H1 (cell line): ENCODE measurements around the gene ZNF92. TPM values are rescaled to one million over a fixed set of nuclear protein-coding genes. Genes with fewer than 3 reads are reported as not detected.

Experiments used
- CTCF ChIA-PET: fragments of 300-600 bp; sonication (Branson Sonifier 250); formaldehyde crosslinking; loops from one replicate; lab custom pipeline; 2021; ENCODE audit not compliant: partially characterized antibody; lab: Charles Lee
- POLR2A ChIA-PET: fragments of 300-600 bp; sonication (Branson Sonifier 250); formaldehyde crosslinking; loops from one replicate; lab custom pipeline; 2021; ENCODE audit warnings: inconsistent platforms; ENCODE audit not compliant: partially characterized antibody; lab: Charles Lee
- DNase-seq, 2 experiments: peaks; one replicate each; pipeline versions ENCODE4 v3.0.0 to v3.0.0-alpha.2; 2010 to 2022; ENCODE audit warnings: low spot score in 2 of 2, low read depth in 1 of 2, mixed read lengths in 1 of 2
- FAIRE-seq: peaks from 2 replicates; lab custom pipeline; 2011; peaks lifted over from hg19 to GRCh38; lab: Jason Lieb, UNC
- H2AFZ ChIP-seq: 2 replicates; pipeline ENCODE4 v1.8.1; 2012; ENCODE audit warnings: low read length, inconsistent platforms
- H2AK5ac ChIP-seq: 2 replicates; pipeline ENCODE4 v1.6.1; 2013; ENCODE audit warnings: low read depth, low read length
- H2BK120ac ChIP-seq: replicated peaks from 2 replicates; pipeline ENCODE3; 2013; ENCODE audit warnings: low read depth, low read length, inconsistent platforms
- H2BK12ac ChIP-seq: 2 replicates; pipeline ENCODE4 v1.6.1; 2013; ENCODE audit warnings: low read depth, low read length
- H2BK15ac ChIP-seq: 2 replicates; pipeline ENCODE4 v1.6.1; 2013; ENCODE audit warnings: low read length
- H2BK20ac ChIP-seq: 2 replicates; pipeline ENCODE4 v1.6.1; 2013; ENCODE audit warnings: low read length
- H2BK5ac ChIP-seq: 2 replicates; pipeline ENCODE4 v1.6.1; 2013; ENCODE audit warnings: low read depth, low read length
- H3K14ac ChIP-seq: 2 replicates; pipeline ENCODE4 v1.6.1; 2013; ENCODE audit warnings: inconsistent platforms; ENCODE audit not compliant: insufficient read length
- H3K18ac ChIP-seq: 2 replicates; pipeline ENCODE4 v1.6.1; 2013; ENCODE audit warnings: low read length; ENCODE audit errors: extremely low read depth
- H3K23ac ChIP-seq: 2 replicates; pipeline ENCODE4 v1.6.1; 2013; ENCODE audit warnings: inconsistent platforms; ENCODE audit not compliant: insufficient read length
- H3K23me2 ChIP-seq: 2 replicates; pipeline ENCODE4 v1.6.1; 2013; ENCODE audit warnings: low read depth, low read length
- H3K27ac ChIP-seq: 2 replicates; pipeline ENCODE4 v1.6.1; 2011; ENCODE audit warnings: low read depth, low read length, inconsistent platforms
- H3K27me3 ChIP-seq, 4 experiments: replicated peaks in 1 of 4; 1 replicate in 1 of 4; 2 replicates in 3 of 4; pipeline versions ENCODE4 v1.6.1 to v1.8.1; 2011 to 2013; ENCODE audit warnings: low read length in 3 of 4, mild to moderate bottlenecking in 3 of 4, inconsistent platforms in 2 of 4, mixed read lengths in 2 of 4, moderate library complexity in 1 of 4; ENCODE audit not compliant: control insufficient read depth in 3 of 4, insufficient read depth in 3 of 4; ENCODE audit errors: extremely low read depth in 1 of 4
- H3K36me3 ChIP-seq, 4 experiments: 2 replicates each; pipeline versions ENCODE4 v1.6.1 to v1.8.1; 2011 to 2013; ENCODE audit warnings: mild to moderate bottlenecking in 4 of 4, low read length in 3 of 4, moderate library complexity in 2 of 4, control low read depth in 1 of 4, inconsistent platforms in 1 of 4; ENCODE audit not compliant: insufficient read depth in 4 of 4, control insufficient read depth in 2 of 4
- H3K4ac ChIP-seq: replicated peaks from 2 replicates; pipeline ENCODE3; 2013; ENCODE audit warnings: low read length, low read depth, mixed read lengths, inconsistent platforms; ENCODE audit not compliant: insufficient read length
- H3K4me1 ChIP-seq, 4 experiments: replicated peaks in 1 of 4; 1 replicate in 1 of 4; 2 replicates in 3 of 4; pipeline versions ENCODE4 v1.6.1 to v1.8.1; 2011 to 2013; ENCODE audit warnings: low read length in 3 of 4, inconsistent platforms in 2 of 4, mixed read lengths in 1 of 4; ENCODE audit not compliant: insufficient read depth in 4 of 4, control insufficient read depth in 3 of 4
- H3K4me2 ChIP-seq, 2 experiments: 2 replicates each; pipeline versions ENCODE4 v1.6.1 to v1.8.1; 2011 to 2013; ENCODE audit warnings: low read depth in 2 of 2, low read length in 2 of 2, control low read depth in 1 of 2, inconsistent platforms in 1 of 2, mild to moderate bottlenecking in 1 of 2; ENCODE audit not compliant: insufficient read depth in 1 of 2
- H3K4me3 ChIP-seq, 4 experiments: fragments of 200-600, 300-600 bp in 1 of 4; sonication (generic), shearing (Covaris generic), sonication (Bioruptor Twin) in 1 of 4; 2 replicates each; pipeline versions ENCODE4 v1.5.1 to v1.8.1; 2011 to 2016; ENCODE audit warnings: low read length in 4 of 4, low read depth in 3 of 4, control low read depth in 2 of 4, inconsistent platforms in 2 of 4, mild to moderate bottlenecking in 2 of 4, mixed read lengths in 1 of 4, moderate library complexity in 1 of 4; ENCODE audit not compliant: insufficient read depth in 2 of 4; ENCODE audit errors: extremely low read depth in 1 of 4
- H3K56ac ChIP-seq: replicated peaks from 2 replicates; pipeline ENCODE3; 2013; ENCODE audit warnings: low read depth, mild to moderate bottlenecking, mixed read lengths, low read length, inconsistent platforms; ENCODE audit not compliant: insufficient read length
- H3K79me1 ChIP-seq: 2 replicates; pipeline ENCODE4 v1.6.1; 2013; ENCODE audit warnings: low read depth, low read length, control low read depth
- H3K79me2 ChIP-seq, 2 experiments: 2 replicates each; pipeline versions ENCODE4 v1.6.1 to v1.8.1; 2012 to 2013; ENCODE audit warnings: low read length in 2 of 2, mild to moderate bottlenecking in 2 of 2, inconsistent platforms in 1 of 2; ENCODE audit not compliant: insufficient read depth in 2 of 2, control insufficient read depth in 1 of 2
- H3K9ac ChIP-seq, 4 experiments: replicated peaks in 1 of 4; 1 replicate in 1 of 4; 2 replicates in 3 of 4; pipeline versions ENCODE4 v1.6.1 to v1.8.1; 2011 to 2013; ENCODE audit warnings: low read depth in 3 of 4, low read length in 3 of 4, control low read depth in 2 of 4, mild to moderate bottlenecking in 2 of 4, moderate library complexity in 2 of 4, inconsistent platforms in 1 of 4; ENCODE audit errors: extremely low read depth in 1 of 4
- H3K9me3 ChIP-seq, 2 experiments: 2 replicates each; pipeline versions ENCODE4 v1.6.1 to v1.8.1; 2012 to 2013; ENCODE audit warnings: mild to moderate bottlenecking in 2 of 2, moderate library complexity in 2 of 2, control low read depth in 1 of 2, inconsistent platforms in 1 of 2, low read depth in 1 of 2, low read length in 1 of 2, mixed read lengths in 1 of 2; ENCODE audit not compliant: insufficient read depth in 2 of 2
- H4K20me1 ChIP-seq, 2 experiments: replicated peaks in 1 of 2; 2 replicates each; pipeline versions ENCODE3 to v1.8.1; 2011 to 2013; ENCODE audit warnings: inconsistent platforms in 2 of 2, low read length in 2 of 2, mild to moderate bottlenecking in 1 of 2; ENCODE audit not compliant: insufficient read depth in 2 of 2, control insufficient read depth in 1 of 2
- H4K5ac ChIP-seq: 2 replicates; pipeline ENCODE4 v1.6.1; 2013; ENCODE audit warnings: low read length, low read depth, mixed read lengths, inconsistent platforms; ENCODE audit not compliant: insufficient read length
- H4K8ac ChIP-seq: 2 replicates; pipeline ENCODE4 v1.8.0; 2013; ENCODE audit warnings: mild to moderate bottlenecking, moderate library complexity, low read length, inconsistent platforms; ENCODE audit not compliant: insufficient read depth; ENCODE audit errors: extremely low read depth
- H4K91ac ChIP-seq: replicated peaks from 2 replicates; pipeline ENCODE3; 2013; ENCODE audit warnings: low read length, mixed read lengths, inconsistent platforms; ENCODE audit not compliant: insufficient read length
- ASH2L ChIP-seq: fragments of 200-600, 300-600 bp; sonication (generic); IDR thresholded peaks from one replicate; pipeline ENCODE4 v1.7.1; 2017; ENCODE audit warnings: low read length
- CBX5 ChIP-seq: fragments of 300-800, 300-1000 bp; sonication (generic); IDR thresholded peaks from 2 replicates; pipeline ENCODE4 v1.7.1; 2016; ENCODE audit warnings: antibody characterized with exemption, low read length, low read depth
- CEBPB ChIP-seq: IDR thresholded peaks from 2 replicates; pipeline ENCODE4 v1.6.1; 2012; ENCODE audit warnings: low read depth, low read length
- CHD1 ChIP-seq: IDR thresholded peaks from 2 replicates; pipeline ENCODE4 v1.6.1; 2012; ENCODE audit warnings: low read depth, low read length, improper control_type of control experiment
- CREB1 ChIP-seq: IDR thresholded peaks from 2 replicates; pipeline ENCODE4 v1.6.1; 2012; ENCODE audit warnings: inconsistent platforms
- JUN ChIP-seq: IDR thresholded peaks from 2 replicates; pipeline ENCODE4 v1.6.1; 2011; ENCODE audit warnings: low read depth, mild to moderate bottlenecking, improper control_type of control experiment, low read length
- POLR2A ChIP-seq, 2 experiments: IDR thresholded peaks; 1 replicate in 1 of 2; 2 replicates in 1 of 2; pipeline ENCODE4 v1.6.1; 2011; ENCODE audit warnings: low read depth in 2 of 2, low read length in 2 of 2, mild to moderate bottlenecking in 2 of 2; ENCODE audit errors: control extremely low read depth in 1 of 2
- SAP30 ChIP-seq: fragments of 300-600 bp; sonication (generic); IDR thresholded peaks from 2 replicates; pipeline ENCODE4 v1.7.1; 2012; ENCODE audit warnings: low read length, moderate library complexity, mild to moderate bottlenecking, inconsistent platforms; ENCODE audit not compliant: insufficient read depth, insufficient replicate concordance
- SP4 ChIP-seq: IDR thresholded peaks from 2 replicates; pipeline ENCODE4 v1.6.1; 2012; ENCODE audit warnings: low read length, inconsistent platforms
- TCF12 ChIP-seq: IDR thresholded peaks from 2 replicates; pipeline ENCODE4 v1.6.1; 2011; ENCODE audit warnings: low read depth, mild to moderate bottlenecking, low read length
- YY1 ChIP-seq: IDR thresholded peaks from 2 replicates; pipeline ENCODE4 v1.6.1; 2011; ENCODE audit warnings: low read depth, mild to moderate bottlenecking, low read length
- polyA plus RNA-seq, 7 experiments: library from polyadenylated mRNA; depleted of rRNA in 3 of 7; stranded (reverse) in 5 of 7; unstranded in 2 of 7; fragments of >200 nt in 5 of 7; fragments of 200-250 nt in 2 of 7; gene quantifications; 1 replicate in 5 of 7; 2 replicates in 1 of 7; 4 replicates in 1 of 7; pipeline versions ENCODE4 v1.2.1 to v1.2.3, GENCODE V29; 2011 to 2013; ENCODE audit warnings: missing spikeins in 2 of 7, mixed read lengths in 2 of 7
- total RNA-seq: library from RNA; stranded (reverse); fragmentation: NEBNext Ultra II Directional; extraction: Animal tissue kit (Norgen Biotek cat#: 25700); gene quantifications from 2 replicates; pipeline ENCODE4 v1.2.1, GENCODE V29; 2021
- TF ChIP-seq, protein P1 (sequence below): IDR thresholded peaks from 2 replicates; pipeline ENCODE4 v1.6.1; 2011; ENCODE audit warnings: low read depth, mild to moderate bottlenecking, low read length; ENCODE audit not compliant: insufficient read depth
- TF ChIP-seq, protein P2 (sequence below), 3 experiments: IDR thresholded peaks; 1 replicate in 2 of 3; 2 replicates in 1 of 3; pipeline versions ENCODE4 v1.5.1 to v1.6.1; 2011; ENCODE audit warnings: low read length in 3 of 3, mild to moderate bottlenecking in 3 of 3, inconsistent platforms in 2 of 3, low read depth in 1 of 3, moderate library complexity in 1 of 3; ENCODE audit not compliant: insufficient read depth in 1 of 3; ENCODE audit errors: control extremely low read depth in 1 of 3
- TF ChIP-seq, protein P3 (sequence below): IDR thresholded peaks from 2 replicates; pipeline ENCODE4 v1.6.1; 2012; ENCODE audit warnings: inconsistent platforms

The ZNF92 gene
- total and polyA plus RNA-seq, 2 of the 8 experiments (the other 6 are each of a cell fraction or from before 2014, with no cell fraction given), result 2.8 to 39.8 TPM

DNA sequence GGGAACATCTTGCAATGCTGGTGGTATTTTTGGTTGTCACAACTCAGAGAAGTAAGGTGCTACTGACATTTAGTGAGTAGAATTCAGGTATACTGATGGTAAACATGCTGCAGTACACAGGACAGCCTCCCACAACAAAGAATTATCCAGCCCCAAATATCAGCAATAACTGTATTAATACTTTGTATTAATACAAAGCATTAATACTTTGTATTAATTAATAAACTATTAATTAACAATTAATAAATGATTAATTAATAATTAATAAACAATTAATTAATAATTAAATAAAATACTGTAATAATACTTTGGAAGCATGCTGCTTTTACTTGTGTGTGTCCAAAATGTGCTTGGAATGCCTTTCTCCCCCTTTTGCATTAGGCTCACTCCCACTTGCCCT is 62.5 kb downstream of the ZNF92 start:
- ChIA-PET CTCF (no interaction called here), POLR2A (no interaction called here)
- Histone ChIP-seq H4K5ac (no peak overlapping the region), H3K23me2 (no peaks in the 10 kb centered on the region), H4K20me1 (no peaks in the 10 kb centered on the region), H3K27me3 (no peaks in the 10 kb centered on the region), H3K4me1 (no peaks in the 10 kb centered on the region), H3K36me3 (no peaks in the 10 kb centered on the region), H3K79me2 (no peaks in the 10 kb centered on the region), H3K79me1 (no peaks in the 10 kb centered on the region), H2BK5ac (no peak overlapping the region), H4K8ac (no peak overlapping the region), H2AFZ (no peak overlapping the region), H3K56ac (no peak overlapping the region), H3K4ac (no peak overlapping the region), H2BK12ac (no peak overlapping the region), H4K91ac (no peak overlapping the region), H2BK15ac (no peak overlapping the region), H3K4me3 (no peak overlapping the region), H2AK5ac (no peak overlapping the region), H3K27ac (no peak overlapping the region), H3K4me2 (no peak overlapping the region), H3K9me3 (no peaks in the 10 kb centered on the region; a peak in 1 of 4 replicates), H2BK20ac (no peak overlapping the region), H2BK120ac (no peak overlapping the region), H3K9ac (no peak overlapping the region), H3K18ac (no peak overlapping the region), H3K23ac (no peak overlapping the region), H3K14ac (no peak overlapping the region)
- FAIRE-seq (no peak), DNase-seq (no peak)
- TF ChIP-seq CREB1 (no peak), JUN (no peak), CHD1 (no peak), TCF12 (no peak), ASH2L (no peak), SAP30 (no peak), YY1 (no peak), CEBPB (no peak), SP4 (no peak), POLR2A (IDR thresholded peaks at IDR 0.05; ENCODE audit: control extremely low read depth in 1 of 2, low read depth in 2 of 2, low read length in 2 of 2) (no peak), CBX5 (no peak)
- TF ChIP-seq, protein P1, sequence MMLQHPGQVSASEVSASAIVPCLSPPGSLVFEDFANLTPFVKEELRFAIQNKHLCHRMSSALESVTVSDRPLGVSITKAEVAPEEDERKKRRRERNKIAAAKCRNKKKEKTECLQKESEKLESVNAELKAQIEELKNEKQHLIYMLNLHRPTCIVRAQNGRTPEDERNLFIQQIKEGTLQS, result no peak
- TF ChIP-seq, protein P2, sequence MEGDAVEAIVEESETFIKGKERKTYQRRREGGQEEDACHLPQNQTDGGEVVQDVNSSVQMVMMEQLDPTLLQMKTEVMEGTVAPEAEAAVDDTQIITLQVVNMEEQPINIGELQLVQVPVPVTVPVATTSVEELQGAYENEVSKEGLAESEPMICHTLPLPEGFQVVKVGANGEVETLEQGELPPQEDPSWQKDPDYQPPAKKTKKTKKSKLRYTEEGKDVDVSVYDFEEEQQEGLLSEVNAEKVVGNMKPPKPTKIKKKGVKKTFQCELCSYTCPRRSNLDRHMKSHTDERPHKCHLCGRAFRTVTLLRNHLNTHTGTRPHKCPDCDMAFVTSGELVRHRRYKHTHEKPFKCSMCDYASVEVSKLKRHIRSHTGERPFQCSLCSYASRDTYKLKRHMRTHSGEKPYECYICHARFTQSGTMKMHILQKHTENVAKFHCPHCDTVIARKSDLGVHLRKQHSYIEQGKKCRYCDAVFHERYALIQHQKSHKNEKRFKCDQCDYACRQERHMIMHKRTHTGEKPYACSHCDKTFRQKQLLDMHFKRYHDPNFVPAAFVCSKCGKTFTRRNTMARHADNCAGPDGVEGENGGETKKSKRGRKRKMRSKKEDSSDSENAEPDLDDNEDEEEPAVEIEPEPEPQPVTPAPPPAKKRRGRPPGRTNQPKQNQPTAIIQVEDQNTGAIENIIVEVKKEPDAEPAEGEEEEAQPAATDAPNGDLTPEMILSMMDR (IDR thresholded peaks at IDR 0.05; ENCODE audit: control extremely low read depth in 1 of 3, insufficient read depth in 1 of 3, low read depth in 1 of 3, low read length in 3 of 3), result no peak
- TF ChIP-seq, protein P3, sequence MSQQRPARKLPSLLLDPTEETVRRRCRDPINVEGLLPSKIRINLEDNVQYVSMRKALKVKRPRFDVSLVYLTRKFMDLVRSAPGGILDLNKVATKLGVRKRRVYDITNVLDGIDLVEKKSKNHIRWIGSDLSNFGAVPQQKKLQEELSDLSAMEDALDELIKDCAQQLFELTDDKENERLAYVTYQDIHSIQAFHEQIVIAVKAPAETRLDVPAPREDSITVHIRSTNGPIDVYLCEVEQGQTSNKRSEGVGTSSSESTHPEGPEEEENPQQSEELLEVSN, result no peak
